HG03354 (cell line): ENCODE results near the gene CCDC117.
A peak's percentile ranks its signal among the peaks of the same experiment; 100 is the strongest.
"Not testable (repeated sequence)": the region's sequence is repeated elsewhere in the genome, so short reads cannot be mapped to it uniquely, and the experiment has no call there.

Experiments used
- ATAC-seq: cut with Tn5 transposase; IDR thresholded peaks from one replicate; pipeline ENCODE4 v1.9.1; 2021; ENCODE audit warnings: mild to moderate bottlenecking; ENCODE audit not compliant: unreplicated experiment, poor library complexity, severe bottlenecking

CCDC117 gene

DNA sequence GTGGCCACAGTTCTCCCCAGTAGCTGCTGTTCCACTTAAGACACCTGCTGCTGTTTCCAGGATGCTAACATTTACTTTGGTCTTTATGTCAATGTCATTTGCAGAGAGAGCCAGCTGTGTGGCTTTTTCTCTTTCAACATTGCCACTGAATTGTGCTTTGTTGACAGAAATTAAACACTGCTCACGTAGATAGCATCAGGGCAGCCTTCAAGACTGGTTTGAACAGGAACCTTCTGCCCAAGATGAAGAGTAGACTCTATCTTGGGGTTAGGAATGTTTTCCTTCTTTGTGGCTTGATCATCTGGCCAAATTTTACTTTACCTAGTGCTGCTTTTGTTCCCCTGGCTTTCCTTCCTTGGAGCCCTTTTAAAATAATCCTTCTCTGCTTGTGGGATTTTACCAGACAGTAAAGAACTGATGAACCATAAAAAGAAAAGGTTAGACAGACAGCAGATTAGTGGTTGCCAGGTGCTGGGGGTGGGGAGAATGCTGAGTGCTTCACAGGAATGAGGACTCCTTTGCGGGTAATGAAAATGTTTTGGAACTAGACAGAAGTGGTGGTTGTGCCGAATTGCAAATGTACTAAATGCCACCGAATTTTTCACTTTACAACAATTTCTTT lies 50.5 kb downstream of the CCDC117 start:
- peak; percentile 51 for ATAC-seq

DNA sequence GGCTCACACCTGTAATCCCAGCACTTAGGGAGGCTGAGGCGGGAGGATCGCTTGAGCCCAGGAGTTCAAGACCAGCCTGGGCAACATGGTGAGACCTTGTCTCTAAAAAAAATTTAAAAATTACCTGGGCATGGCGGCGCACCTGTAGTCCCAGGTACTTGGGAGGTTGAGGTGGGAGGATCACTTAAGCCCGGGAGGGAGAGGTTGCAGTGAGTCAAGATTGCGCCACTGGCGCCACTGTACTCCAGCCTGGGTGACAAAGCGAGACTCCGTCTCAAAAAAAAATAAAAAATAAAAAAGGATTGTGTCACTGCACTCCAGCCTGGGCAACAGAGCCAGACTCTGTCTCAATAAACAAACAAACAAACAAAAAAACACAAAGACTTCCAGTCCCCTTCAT lies 52.0 kb downstream of the CCDC117 start:
- not testable (repeated sequence) for ATAC-seq

DNA sequence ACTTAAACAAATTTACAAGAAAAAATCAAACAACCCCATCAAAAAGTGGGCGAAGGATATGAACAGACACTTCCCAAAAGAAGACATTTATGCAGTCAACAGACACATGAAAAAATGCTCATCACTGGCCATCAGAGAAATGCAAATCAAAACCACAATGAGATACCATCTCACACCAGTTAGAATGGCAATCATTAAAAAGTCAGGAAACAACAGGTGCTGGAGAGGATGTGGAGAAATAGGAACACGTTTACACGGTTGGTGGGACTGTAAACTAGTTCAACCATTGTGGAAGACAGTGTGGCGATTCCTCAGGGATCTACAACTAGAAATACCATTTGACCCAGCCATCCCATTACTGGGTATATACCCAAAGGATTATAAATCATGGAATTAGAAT lies 53.9 kb downstream of the CCDC117 start:
- not testable (repeated sequence) for ATAC-seq

DNA sequence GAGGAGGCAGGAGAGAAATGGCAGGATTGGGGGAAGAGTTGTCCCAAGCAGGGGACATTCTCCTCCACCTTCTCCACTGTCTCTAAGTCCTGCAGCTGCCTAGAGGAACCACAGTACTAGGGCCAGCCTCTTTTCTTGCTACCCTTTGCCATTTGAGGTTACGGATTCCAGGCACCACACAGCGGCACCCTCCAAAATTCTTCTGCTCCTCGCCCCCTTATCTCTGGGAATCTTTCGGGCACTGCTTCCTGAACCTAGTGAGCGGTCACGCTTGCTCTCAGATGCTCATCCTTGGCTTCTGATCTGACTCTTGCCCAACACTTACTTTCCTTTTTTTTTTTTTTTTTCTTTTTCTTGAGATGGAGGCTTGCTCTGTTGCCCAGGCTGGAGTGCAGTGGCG lies 54.4 kb downstream of the CCDC117 start:
- ATAC-seq: no peak

DNA sequence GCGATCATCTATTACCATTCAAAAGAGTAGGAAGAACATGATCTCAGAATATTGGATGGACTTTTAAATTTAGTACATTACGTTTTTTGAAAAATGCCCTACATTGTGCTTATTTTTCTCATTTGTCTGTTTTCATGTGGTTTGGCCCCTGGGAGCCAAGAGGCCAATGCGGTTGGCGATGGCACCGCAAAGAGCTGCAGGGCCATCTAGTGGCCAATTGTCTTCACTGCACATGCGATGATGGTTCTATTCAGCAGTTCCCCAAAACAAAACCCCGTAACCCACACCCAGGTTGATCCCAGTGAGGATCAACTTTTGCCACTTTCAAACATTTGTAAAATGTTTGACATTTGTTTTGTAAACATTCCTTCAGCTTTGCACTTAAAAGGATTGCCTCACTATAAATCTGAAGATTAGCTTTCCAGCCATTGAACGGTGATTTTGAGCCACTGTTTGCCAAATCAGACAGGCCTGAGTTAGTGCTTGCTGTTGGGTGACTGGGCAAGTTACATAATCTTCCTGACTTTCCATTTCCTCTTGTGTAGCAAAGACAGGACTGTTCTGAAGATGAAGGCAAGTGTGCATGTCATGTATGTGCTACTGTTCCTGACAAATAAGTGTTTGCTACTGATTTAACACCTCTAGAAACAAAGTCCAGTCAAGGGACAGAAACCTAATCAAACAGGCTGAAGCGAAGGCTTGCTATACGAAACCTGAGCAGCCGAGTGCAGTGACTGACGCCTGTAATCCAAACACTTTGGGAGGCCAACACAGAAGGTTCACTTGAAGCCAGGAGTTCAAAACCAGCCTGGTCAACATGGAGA lies 57.1 kb downstream of the CCDC117 start:
- ATAC-seq: no peak

DNA sequence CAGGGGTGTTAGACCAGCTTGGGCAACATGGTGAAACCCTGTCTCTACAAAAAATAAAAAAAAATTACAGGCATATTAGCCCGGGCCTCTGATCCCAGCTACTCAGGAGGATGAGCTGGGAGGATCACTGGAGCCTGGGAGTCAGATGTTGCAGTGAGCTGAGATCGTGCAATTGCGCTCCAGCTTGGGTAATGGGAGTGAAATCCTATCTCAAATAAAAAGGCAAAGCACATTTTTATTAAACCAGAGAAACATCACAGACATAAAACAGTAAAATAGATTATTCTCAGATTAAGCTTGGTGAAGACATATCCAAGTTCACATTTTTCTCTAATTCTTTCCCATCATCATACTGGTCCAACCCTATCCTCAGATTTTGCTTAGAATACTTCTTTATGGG lies 57.9 kb downstream of the CCDC117 start:
- ATAC-seq: no peak

DNA sequence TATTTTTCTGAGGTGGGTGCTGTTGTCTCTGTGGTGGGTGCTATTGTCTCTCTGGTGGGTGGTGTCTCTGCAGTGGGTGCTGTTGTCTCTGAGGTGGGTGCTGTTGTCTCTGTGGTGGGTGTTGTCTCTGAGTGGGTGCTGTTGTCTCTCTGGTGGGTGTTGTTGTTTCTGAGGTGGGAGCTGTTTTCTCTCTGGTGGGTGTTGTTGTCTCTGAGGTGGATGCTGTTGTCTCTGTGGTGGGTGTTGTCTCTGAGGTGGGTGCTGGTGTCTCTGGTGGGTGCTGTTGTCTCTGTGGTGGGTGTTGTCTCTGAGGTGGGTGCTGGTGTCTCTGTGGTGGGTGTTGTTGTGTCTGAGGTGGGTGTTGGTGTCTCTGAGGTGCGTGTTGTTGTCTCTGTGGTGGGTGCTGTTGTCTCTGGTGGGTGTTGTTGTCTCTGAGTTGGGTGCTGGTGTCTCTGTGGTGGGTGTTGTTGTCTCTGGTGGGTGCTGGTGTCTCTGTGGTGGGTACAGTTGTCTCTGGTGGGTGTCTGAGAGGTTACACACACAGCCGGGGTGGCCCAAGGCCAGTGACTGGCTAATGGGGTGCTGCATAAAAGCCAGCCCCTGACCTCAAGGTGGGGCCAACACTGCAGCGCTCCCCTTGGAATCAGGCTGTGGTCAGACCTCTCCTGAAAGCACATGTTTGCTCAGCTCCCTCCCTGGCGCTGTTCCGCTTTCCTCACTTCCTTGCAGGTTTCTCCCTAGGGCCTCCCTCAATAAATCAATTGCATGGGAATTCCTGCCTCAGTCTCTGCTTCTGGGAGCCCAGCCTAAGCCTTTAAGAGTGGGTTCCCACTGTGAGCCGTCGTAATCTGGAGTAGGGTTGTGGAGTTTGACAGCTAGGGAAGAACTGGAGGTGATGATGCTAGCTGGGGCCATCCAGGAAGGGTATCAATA lies 58.9 kb downstream of the CCDC117 start:
- no peak for ATAC-seq

DNA sequence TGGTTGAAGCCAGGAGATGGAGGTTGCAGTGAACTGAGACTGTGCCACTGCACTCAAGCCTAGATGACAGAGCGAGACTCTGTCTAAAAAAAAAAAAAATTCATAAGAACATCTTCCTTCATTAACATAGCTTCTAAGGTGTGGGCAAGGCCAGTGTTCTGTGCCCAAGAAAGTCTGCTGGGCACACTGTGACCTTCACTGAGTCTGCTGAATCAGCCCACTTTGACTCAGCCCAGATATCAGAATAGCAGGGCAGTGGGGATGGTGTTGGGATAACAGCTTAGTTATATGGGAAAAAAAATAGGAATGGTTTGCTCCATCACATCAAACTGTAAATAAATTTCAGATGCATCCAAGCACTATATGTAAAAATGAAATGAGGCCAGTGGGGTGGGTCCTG lies 60.2 kb downstream of the CCDC117 start:
- ATAC-seq: no peak

DNA sequence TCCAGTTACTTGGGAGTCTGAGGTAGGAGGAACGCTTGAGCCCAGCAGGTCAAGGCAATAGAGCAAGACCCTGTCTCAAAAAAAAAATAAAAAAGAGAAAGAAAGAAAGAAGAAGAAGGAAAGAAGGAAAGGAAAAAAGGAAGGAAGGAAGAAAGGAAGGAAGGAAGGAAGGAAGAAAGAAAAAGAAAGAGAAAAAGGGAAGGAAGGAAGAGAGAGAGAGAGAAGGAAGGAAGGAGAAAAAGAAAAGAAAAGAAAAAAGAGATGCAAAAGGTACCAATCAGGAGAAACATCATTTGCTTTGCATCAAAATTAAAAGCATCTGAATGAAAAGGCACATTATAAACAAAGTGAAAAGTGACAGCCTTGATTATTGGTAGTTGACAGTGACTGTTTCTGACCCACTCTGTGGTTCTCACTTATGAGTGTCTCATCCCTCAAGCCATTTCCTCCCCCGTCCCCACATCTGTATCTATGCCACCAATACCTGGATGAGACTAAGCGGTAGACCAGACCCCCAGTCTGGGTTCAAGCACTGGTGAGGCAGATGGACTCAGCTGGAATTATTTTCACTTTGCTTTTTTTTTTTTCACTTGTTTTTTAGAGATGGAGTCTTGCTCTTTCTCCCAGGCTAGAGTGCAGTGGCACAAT lies 60.9 kb downstream of the CCDC117 start:
- no peak for ATAC-seq

DNA sequence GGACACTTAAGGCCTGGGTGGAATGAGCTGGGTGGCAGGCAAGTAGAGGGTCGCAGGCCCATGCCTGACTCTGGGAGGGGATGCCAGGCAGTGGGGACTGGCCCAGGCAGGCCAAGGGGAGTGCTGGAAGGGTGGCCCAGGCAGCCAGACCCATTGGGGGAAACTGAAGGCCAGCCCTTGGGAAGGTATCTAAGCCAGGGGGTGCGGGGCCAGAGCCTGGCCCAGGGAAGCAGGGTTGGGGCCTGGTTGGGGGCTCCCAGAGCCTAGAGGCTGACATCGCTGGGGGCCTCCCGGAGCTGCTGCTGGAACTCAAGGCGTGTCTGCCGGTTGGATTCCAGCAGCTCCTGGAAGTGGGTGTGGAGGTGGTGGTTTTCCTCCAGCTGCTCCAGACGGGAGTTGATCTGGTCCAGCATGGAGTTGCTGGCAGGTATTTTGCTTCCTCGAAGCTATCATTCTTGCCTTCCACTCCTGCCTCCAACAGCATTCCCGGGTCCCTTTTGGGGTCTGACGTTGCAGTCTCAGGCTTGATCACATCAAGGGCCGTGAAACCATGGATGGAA lies 63.2 kb downstream of the CCDC117 start:
- ATAC-seq: no peak

DNA sequence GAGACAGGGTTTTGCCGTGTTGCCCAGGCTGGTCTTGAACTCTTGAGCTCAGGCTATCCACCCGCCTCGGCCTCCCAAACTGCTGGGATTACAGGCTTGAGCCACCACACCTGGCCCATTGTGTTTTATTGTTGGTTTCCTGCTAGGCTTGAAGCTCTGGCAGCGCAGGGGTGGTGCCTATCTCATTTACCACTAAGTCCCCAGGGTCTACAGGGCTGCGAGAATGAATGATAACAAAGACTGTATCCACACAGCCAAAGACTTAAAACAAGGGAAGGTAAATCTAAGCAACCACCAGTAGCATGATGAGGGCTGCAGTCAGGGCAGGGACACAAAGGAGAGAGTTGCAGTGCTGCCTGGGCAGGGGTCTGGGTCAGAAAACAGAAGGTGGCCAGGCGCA lies 65.1 kb downstream of the CCDC117 start:
- no peak for ATAC-seq
